A673 (cell line): ENCODE measurements around the gene TNFRSF14. TPM values are rescaled to one million over a fixed set of nuclear protein-coding genes. Genes with fewer than 3 reads are reported as not detected.
A peak's percentile ranks its signal among the peaks of the same experiment; 100 is the strongest.

ENCODE experiments used
- BruUV-seq: library from RNA; stranded (reverse); fragments of 400-500 nt; replicated peaks from 2 replicates; lab custom pipeline; 2021; lab: Mats Ljungman, UMichigan
- CTCF ChIA-PET: fragments of 300-600 bp; sonication (Branson Sonifier 250); formaldehyde crosslinking; loops from one replicate; lab custom pipeline; 2022; ENCODE audit warnings: antibody characterized with exemption; lab: Charles Lee
- POLR2A ChIA-PET: fragments of 300-600 bp; sonication (Branson Sonifier 250); formaldehyde crosslinking; loops from one replicate; lab custom pipeline; 2022; ENCODE audit warnings: antibody characterized with exemption; ENCODE audit not compliant: low non-redundant PET; lab: Charles Lee
- DNase-seq: peaks from one replicate; pipeline ENCODE4 v3.0.0-alpha.2; 2015; ENCODE audit warnings: low spot score
- H3K27ac ChIP-seq: fragments of 200-600 bp; sonication (generic); 2 replicates; pipeline ENCODE4 v1.5.1; 2016; ENCODE audit warnings: mixed run types, low read depth, mild to moderate bottlenecking, mixed read lengths, antibody characterized with exemption, low read length; ENCODE audit not compliant: poor library complexity, severe bottlenecking
- H3K27me3 ChIP-seq: fragments of 200-600 bp; sonication (generic); replicated peaks from 2 replicates; pipeline ENCODE4 v1.6.1; 2017; ENCODE audit warnings: mixed run types, low read depth, mild to moderate bottlenecking, mixed read lengths, antibody characterized with exemption, low read length; ENCODE audit not compliant: insufficient read depth, poor library complexity
- H3K36me3 ChIP-seq: fragments of 200-600 bp; sonication (generic); 2 replicates; pipeline ENCODE4 v1.6.1; 2016; ENCODE audit warnings: mixed run types, mild to moderate bottlenecking, mixed read lengths, antibody characterized with exemption, low read length; ENCODE audit not compliant: insufficient read depth, poor library complexity, severe bottlenecking
- H3K4me1 ChIP-seq: fragments of 200-600 bp; sonication (generic); 2 replicates; pipeline ENCODE4 v1.6.1; 2017; ENCODE audit warnings: mixed run types, mild to moderate bottlenecking, mixed read lengths, antibody characterized with exemption, low read length; ENCODE audit not compliant: insufficient read depth, poor library complexity, severe bottlenecking
- H3K4me3 ChIP-seq: fragments of 200-600 bp; sonication (generic); 2 replicates; pipeline ENCODE4 v1.5.1; 2016; ENCODE audit warnings: low read depth, mixed run types, mild to moderate bottlenecking, mixed read lengths, low read length; ENCODE audit not compliant: poor library complexity, severe bottlenecking
- H3K9me3 ChIP-seq: fragments of 200-600 bp; sonication (generic); 2 replicates; pipeline ENCODE4 v1.6.1; 2016; ENCODE audit warnings: mixed run types, low read depth, mild to moderate bottlenecking, mixed read lengths, antibody characterized with exemption, low read length; ENCODE audit not compliant: poor library complexity, severe bottlenecking
- EZH2 ChIP-seq: fragments of 200-600 bp; sonication (generic); IDR thresholded peaks from 2 replicates; pipeline ENCODE4 v1.6.1; 2017; ENCODE audit warnings: borderline replicate concordance, low read depth, mild to moderate bottlenecking, mixed read lengths, antibody characterized with exemption, low read length; ENCODE audit not compliant: poor library complexity, severe bottlenecking
- intact Hi-C: fragments of 100-400 bp; cut with micrococcal nuclease; formaldehyde crosslinking; loops from one replicate; pipeline ENCODE4 v1.10.0; 2022; ENCODE audit not compliant: unreplicated experiment
- total RNA-seq: library from RNA; stranded (reverse); gene quantifications from 2 replicates; pipeline ENCODE4 v1.2.3, GENCODE V29; 2021
- TF ChIP-seq, protein P1 (sequence below): fragments of 300-800, 200-600 bp; sonication (generic); conservative IDR thresholded peaks from 2 replicates; pipeline ENCODE4 v1.5.1; 2017; ENCODE audit warnings: low read depth, mild to moderate bottlenecking, antibody characterized with exemption, low read length, moderate library complexity, mixed read lengths

Gene TNFRSF14
- total RNA-seq, 1 experiment from 2014 or later = 4.6 TPM

DNA sequence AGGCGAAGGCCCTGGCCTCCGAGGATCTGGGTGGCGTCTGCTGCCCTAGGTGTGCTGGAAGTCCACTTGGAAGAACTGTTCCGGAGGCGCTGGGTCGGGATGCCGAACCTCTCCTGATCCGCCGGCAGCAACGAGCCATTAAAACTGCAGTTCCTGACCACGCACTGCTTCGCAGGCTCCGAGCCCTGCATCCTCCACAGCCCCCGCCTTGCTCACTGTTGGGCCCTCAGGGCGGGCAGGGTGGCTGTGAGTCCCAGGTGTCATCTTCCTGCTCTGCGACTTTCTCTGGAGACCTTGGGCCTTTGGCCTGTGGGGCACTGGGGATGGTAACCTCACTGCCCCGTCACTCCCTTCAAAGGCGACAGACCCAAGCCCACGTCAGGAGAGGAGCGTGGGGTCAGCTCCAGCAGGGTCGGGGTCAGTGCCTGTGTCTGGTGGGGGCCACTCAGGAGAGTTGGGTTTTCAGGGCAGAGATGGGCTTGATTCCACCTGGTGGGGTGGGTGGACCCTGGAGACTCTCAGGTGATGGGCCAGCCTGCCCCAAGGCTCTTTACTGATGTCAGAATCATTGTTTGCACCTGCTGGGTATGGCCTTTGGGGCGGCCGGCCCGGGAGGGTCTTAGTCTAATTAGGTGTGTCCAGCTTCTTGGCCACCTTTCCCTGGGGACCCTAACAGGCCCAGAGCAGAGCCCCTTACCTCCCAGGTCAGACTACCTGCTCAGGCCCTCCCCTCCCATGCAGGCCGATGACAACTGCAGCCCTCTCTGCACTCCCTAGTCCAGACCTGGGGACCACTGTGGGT, 33.5 kb downstream of the TNFRSF14 start:
- peaks cover 13% of the 10 kb centered on the region for H3K4me1 ChIP-seq
- POLR2A ChIA-PET = no interaction called here

DNA sequence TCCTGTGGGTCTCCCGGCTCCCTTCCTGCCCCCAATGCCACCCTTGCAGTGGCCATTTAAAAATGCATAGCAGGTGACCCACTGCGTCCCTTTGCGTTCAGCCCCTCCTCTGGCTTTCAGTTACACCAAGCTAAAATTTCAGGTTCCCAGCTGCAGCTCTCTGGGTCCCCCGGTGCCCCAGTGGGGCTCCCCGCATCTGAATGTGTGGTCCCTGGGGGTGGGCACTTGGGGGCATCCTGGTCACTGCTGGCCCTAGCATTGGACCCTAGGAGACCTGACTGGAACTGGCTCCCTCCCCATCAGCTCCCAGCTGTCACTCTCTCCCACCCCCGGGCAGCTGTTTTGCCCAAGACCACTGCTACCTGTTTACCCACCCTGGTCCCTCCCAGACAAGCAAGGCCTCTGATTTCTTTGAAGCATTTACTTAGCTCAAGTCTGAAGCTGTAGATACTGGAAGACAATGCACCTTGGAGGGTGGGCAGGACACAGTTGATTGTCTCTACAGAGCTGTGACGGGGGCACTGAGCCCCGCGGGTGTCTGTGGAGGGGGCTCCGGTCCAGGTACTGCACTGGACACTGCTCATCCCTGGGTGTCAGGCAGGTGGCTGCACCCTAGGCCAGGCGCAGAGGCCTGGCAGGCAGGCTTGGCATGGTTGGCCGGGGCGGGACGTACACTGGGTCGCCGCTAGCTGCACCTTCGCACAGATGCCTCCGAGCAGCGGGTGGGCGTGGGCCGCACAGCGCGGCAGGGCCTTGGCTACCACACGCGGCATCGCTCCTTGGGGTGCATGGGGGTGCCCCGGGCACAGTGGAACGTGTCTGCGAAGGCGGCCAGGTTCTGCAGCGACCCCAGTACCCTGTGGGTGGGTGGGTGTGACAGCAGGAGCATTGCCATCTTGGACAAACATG, 34.3 kb downstream of the TNFRSF14 start:
- Histone ChIP-seq H3K36me3 (no peaks in the 10 kb centered on the region), H3K9me3 (no peaks in the 10 kb centered on the region), H3K4me1 (peaks cover 8% of the 10 kb centered on the region), H3K4me3 (no peak overlapping the region), H3K27ac (no peak overlapping the region), H3K27me3 (no peaks in the 10 kb centered on the region)
- intact Hi-C loops = no loop called here
- BruUV-seq = TSS peak; percentile 55
- no peak for DNase-seq
- TF ChIP-seq, protein P1, sequence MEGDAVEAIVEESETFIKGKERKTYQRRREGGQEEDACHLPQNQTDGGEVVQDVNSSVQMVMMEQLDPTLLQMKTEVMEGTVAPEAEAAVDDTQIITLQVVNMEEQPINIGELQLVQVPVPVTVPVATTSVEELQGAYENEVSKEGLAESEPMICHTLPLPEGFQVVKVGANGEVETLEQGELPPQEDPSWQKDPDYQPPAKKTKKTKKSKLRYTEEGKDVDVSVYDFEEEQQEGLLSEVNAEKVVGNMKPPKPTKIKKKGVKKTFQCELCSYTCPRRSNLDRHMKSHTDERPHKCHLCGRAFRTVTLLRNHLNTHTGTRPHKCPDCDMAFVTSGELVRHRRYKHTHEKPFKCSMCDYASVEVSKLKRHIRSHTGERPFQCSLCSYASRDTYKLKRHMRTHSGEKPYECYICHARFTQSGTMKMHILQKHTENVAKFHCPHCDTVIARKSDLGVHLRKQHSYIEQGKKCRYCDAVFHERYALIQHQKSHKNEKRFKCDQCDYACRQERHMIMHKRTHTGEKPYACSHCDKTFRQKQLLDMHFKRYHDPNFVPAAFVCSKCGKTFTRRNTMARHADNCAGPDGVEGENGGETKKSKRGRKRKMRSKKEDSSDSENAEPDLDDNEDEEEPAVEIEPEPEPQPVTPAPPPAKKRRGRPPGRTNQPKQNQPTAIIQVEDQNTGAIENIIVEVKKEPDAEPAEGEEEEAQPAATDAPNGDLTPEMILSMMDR = no peak
- TF ChIP-seq EZH2 = no peak
- ChIA-PET POLR2A (no interaction called here), CTCF (no interaction called here)

More for the DNA sequence above, 33.5 kb downstream of the TNFRSF14 start:
- Histone ChIP-seq H3K27me3 (no peaks in the 10 kb centered on the region), H3K36me3 (no peaks in the 10 kb centered on the region), H3K9me3 (no peaks in the 10 kb centered on the region), H3K27ac (no peak overlapping the region), H3K4me3 (no peak overlapping the region)
- DNase-seq = no peak
- no TSS peak for BruUV-seq
- TF ChIP-seq, protein P1 = no peak
- TF ChIP-seq EZH2 = no peak
- CTCF ChIA-PET = no interaction called here
- intact Hi-C loops = no loop called here

DNA sequence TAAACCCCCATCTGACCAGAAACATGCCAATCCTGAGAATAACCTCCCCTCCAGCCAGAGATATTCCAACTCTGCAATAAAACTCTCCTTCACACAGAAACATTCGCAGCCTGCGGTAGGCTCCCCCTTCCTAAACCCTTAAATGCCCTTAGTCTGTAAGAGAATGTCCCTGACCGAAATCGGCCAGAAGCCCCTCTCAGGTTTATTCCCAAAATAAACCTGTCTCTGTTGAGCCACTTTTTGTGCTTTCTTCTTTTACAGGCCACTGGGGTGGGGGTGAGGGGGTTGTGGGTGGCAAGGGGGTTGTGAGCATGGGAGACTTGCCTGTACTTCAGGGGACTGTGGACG, 35.0 kb downstream of the TNFRSF14 start:
- no peaks in the 10 kb centered on the region for H3K36me3 ChIP-seq
- no peaks in the 10 kb centered on the region for H3K27me3 ChIP-seq
- TF ChIP-seq EZH2 = no peak
- TF ChIP-seq, protein P1 = no peak
- no peak for DNase-seq
- no TSS peak for BruUV-seq
- H3K4me1 ChIP-seq = peaks cover 8% of the 10 kb centered on the region
- no peak overlapping the region for H3K27ac ChIP-seq
- CTCF ChIA-PET = no interaction called here
- POLR2A ChIA-PET = no interaction called here
- intact Hi-C loops = no loop called here
- no peaks in the 10 kb centered on the region for H3K9me3 ChIP-seq
- H3K4me3 ChIP-seq = no peak overlapping the region
